Activated CD4-positive, alpha-beta T cell treated with anti-CD3 and anti-CD28 coated beads, Interleukin-2, amount 50 U/mL, for 24 hours (primary cell): Measurements from ENCODE around the gene ZBTB20.
"Not testable (repeated sequence)": the region's sequence is repeated elsewhere in the genome, so short reads cannot be mapped to it uniquely, and the experiment has no call there.

Experiments
- DNase-seq, 2 donors: peaks; one replicate each; pipeline ENCODE4 v3.0.0-alpha.2; 2020; ENCODE audit warnings: low read depth in 1 of 2, low spot score in 1 of 2

The ZBTB20 gene

GRCh38 chr3:115146418-115147328 is at the start of gene ZBTB20:
TSS of gene ZBTB20 (minus strand) at chr3:115147288.
- peak; percentile 40 to 50 for DNase-seq

- no peak for DNase-seq
These were observed 47.4 kb upstream of the ZBTB20 start for GRCh38 chr3:115194476-115194875.

- DNase-seq: no peak
These were observed 43.7 kb upstream of the ZBTB20 start for GRCh38 chr3:115190747-115191146.

- DNase-seq: no peak
These were observed 40.2 kb upstream of the ZBTB20 start for GRCh38 chr3:115187149-115187757.

- DNase-seq: no peak
These were observed 39.5 kb upstream of the ZBTB20 start for GRCh38 chr3:115186351-115187148.

- not testable (repeated sequence) for DNase-seq
These were observed 37.9 kb upstream of the ZBTB20 start for GRCh38 chr3:115184859-115185572.

- not testable (repeated sequence) for DNase-seq
These were observed 31.8 kb upstream of the ZBTB20 start for GRCh38 chr3:115178930-115179329.

GRCh38 chr3:115169808-115170207 is 22.7 kb upstream of the ZBTB20 start:
- no peak for DNase-seq

- no peak for DNase-seq
These were observed 18.6 kb upstream of the ZBTB20 start for GRCh38 chr3:115165701-115166100.

- no peak for DNase-seq
These were observed 18.2 kb upstream of the ZBTB20 start for GRCh38 chr3:115165266-115165665.

- DNase-seq: no peak
These were observed 17.5 kb upstream of the ZBTB20 start for GRCh38 chr3:115164374-115165221.

- no peak for DNase-seq
These were observed 15.7 kb upstream of the ZBTB20 start for GRCh38 chr3:115162759-115163158.

GRCh38 chr3:115161866-115162265 is 14.8 kb upstream of the ZBTB20 start:
- no peak for DNase-seq

- DNase-seq: no peak
These were observed 14.2 kb upstream of the ZBTB20 start for GRCh38 chr3:115161168-115161834.

- DNase-seq: no peak
These were observed 13.2 kb upstream of the ZBTB20 start for GRCh38 chr3:115160295-115160694.

GRCh38 chr3:115156046-115156654 is 9.1 kb upstream of the ZBTB20 start:
- no peak for DNase-seq

- no peak for DNase-seq
These were observed 7.5 kb upstream of the ZBTB20 start for GRCh38 chr3:115154611-115155010.

GRCh38 chr3:115151921-115152320 is 4.8 kb upstream of the ZBTB20 start:
- no peak for DNase-seq

- no peak for DNase-seq
These were observed 1.2 kb upstream of the ZBTB20 start for GRCh38 chr3:115148142-115148790.
